ENCODE results near the gene CCR7. TPM values are rescaled to one million over a fixed set of nuclear protein-coding genes. Genes with fewer than 3 reads are reported as not detected.

The CCR7 gene
- total and polyA plus RNA-seq, 2 of the 13 experiments (the other 11 are each of a cell fraction or from before 2014, with no cell fraction given): 0.04 to 0.53 TPM

- TF ChIP-seq PRDM4 (CRISPR knock-in tag; IDR thresholded peaks at IDR 0.05; ENCODE audit: borderline replicate concordance) (no peak; the same call in 1 of the 2 replicates), ZSCAN31 (CRISPR knock-in tag; IDR thresholded peaks at IDR 0.05; ENCODE audit: low read depth) (peak; percentile 84), IKZF5 (CRISPR knock-in tag; IDR thresholded peaks at IDR 0.05) (peak; percentile 96), STAG1 (CRISPR knock-in tag; IDR thresholded peaks at IDR 0.05) (peak; percentile 99), NR2F2 (IDR thresholded peaks at IDR 0.05; ENCODE audit: borderline replicate concordance, low read depth) (no peak; the same call in 1 of the 2 replicates), YEATS2 (CRISPR knock-in tag; IDR thresholded peaks at IDR 0.05; ENCODE audit: borderline replicate concordance) (peak; percentile 76; the same call in 1 of the 2 replicates), MAZ (IDR thresholded peaks at IDR 0.05; ENCODE audit: borderline replicate concordance, low read depth, low read length) (no peak), MAZ (CRISPR knock-in tag; IDR thresholded peaks at IDR 0.05; ENCODE audit: low read depth) (peak; percentile 82), ZNF570 (CRISPR knock-in tag; IDR thresholded peaks at IDR 0.05; ENCODE audit: borderline replicate concordance) (no peak), MED1 (CRISPR knock-in tag; IDR thresholded peaks at IDR 0.05) (peak; percentile 81), ZNF564 (CRISPR knock-in tag; IDR thresholded peaks at IDR 0.05) (no peak; the same call in 1 of the 2 replicates), ZNF567 (CRISPR knock-in tag; IDR thresholded peaks at IDR 0.05; ENCODE audit: borderline replicate concordance) (no peak), SALL2 (CRISPR knock-in tag; IDR thresholded peaks at IDR 0.05) (peak; percentile 49; the same call in 1 of the 2 replicates), ZNF124 (CRISPR knock-in tag; IDR thresholded peaks at IDR 0.05) (peak; percentile 95), FOSL2 (CRISPR knock-in tag; IDR thresholded peaks at IDR 0.05) (peak; percentile 70), TMF1 (CRISPR knock-in tag; IDR thresholded peaks at IDR 0.05; ENCODE audit: low read depth) (peak; percentile 68; the same call in 1 of the 2 replicates), TBL1XR1 (IDR thresholded peaks at IDR 0.05; ENCODE audit: borderline replicate concordance, low read length, partially characterized antibody) (peak; percentile 30), NFKB2 (CRISPR knock-in tag; IDR thresholded peaks at IDR 0.05; ENCODE audit: borderline replicate concordance) (peak; percentile 83; the same call in 1 of the 2 replicates), E2F2 (CRISPR knock-in tag; IDR thresholded peaks at IDR 0.05; ENCODE audit: borderline replicate concordance) (no peak), FOXA3 (CRISPR knock-in tag; IDR thresholded peaks at IDR 0.05) (peak; percentile 80), ELF1 (CRISPR knock-in tag; IDR thresholded peaks at IDR 0.05) (peak; percentile 89), NAIF1 (CRISPR knock-in tag; IDR thresholded peaks at IDR 0.05; ENCODE audit: borderline replicate concordance) (no peak), ZNF362 (CRISPR knock-in tag; IDR thresholded peaks at IDR 0.05; ENCODE audit: borderline replicate concordance) (peak; percentile 4; the same call in 1 of the 2 replicates), RARA (CRISPR knock-in tag; IDR thresholded peaks at IDR 0.05) (0 out of 2 replicates have a peak, but pooled peaks have one; percentile 15)
Measured at GRCh38 chr17:40559954-40560591, 5.2 kb downstream of the CCR7 start (continued).
